Parathyroid adenoma (tissue), 2 donors: ENCODE data around the gene TUSC2.

Experiments
- H2AFZ ChIP-seq: fragments of 300-600 bp; sonication (generic); one replicate; pipeline ENCODE4 v1.7.0; 2017; ENCODE audit warnings: antibody characterized with exemption, mild to moderate bottlenecking
- H3K27ac ChIP-seq: fragments of 300-600 bp; sonication (generic); one replicate; pipeline ENCODE4 v1.7.0; 2017
- H3K27me3 ChIP-seq: fragments of 300-600 bp; sonication (generic); one replicate; pipeline ENCODE4 v1.7.0; 2017; ENCODE audit warnings: low read length; ENCODE audit not compliant: control insufficient read depth, insufficient read depth
- H3K36me3 ChIP-seq: fragments of 300-600 bp; sonication (generic); one replicate; pipeline ENCODE4 v1.7.0; 2017; ENCODE audit warnings: low read length; ENCODE audit not compliant: control insufficient read depth, insufficient read depth
- H3K4me1 ChIP-seq: fragments of 300-600 bp; sonication (generic); one replicate; pipeline ENCODE4 v1.7.0; 2017; ENCODE audit warnings: control low read depth
- H3K4me2 ChIP-seq: fragments of 300-600 bp; sonication (generic); one replicate; pipeline ENCODE4 v1.7.0; 2017; ENCODE audit warnings: low read length
- H3K4me3 ChIP-seq: fragments of 300-600 bp; sonication (generic); one replicate; pipeline ENCODE4 v1.7.0; 2017; ENCODE audit warnings: low read depth, low read length
- H3K79me2 ChIP-seq: fragments of 300-600 bp; sonication (generic); one replicate; pipeline ENCODE4 v1.7.0; 2017; ENCODE audit warnings: control low read depth
- H3K9ac ChIP-seq: fragments of 300-600 bp; sonication (generic); one replicate; pipeline ENCODE4 v1.7.0; 2017; ENCODE audit warnings: mild to moderate bottlenecking
- H3K9me3 ChIP-seq: fragments of 300-600 bp; sonication (generic); one replicate; pipeline ENCODE4 v1.7.0; 2017; ENCODE audit warnings: low read length; ENCODE audit not compliant: control insufficient read depth
- TF ChIP-seq, protein P1 (sequence below): fragments of 300-600 bp; sonication (generic); IDR thresholded peaks from one replicate; pipeline ENCODE4 v1.7.0; 2017; ENCODE audit warnings: antibody characterized with exemption, mild to moderate bottlenecking
- donor health status: primary hyperparathyroidism.

Gene TUSC2

DNA sequence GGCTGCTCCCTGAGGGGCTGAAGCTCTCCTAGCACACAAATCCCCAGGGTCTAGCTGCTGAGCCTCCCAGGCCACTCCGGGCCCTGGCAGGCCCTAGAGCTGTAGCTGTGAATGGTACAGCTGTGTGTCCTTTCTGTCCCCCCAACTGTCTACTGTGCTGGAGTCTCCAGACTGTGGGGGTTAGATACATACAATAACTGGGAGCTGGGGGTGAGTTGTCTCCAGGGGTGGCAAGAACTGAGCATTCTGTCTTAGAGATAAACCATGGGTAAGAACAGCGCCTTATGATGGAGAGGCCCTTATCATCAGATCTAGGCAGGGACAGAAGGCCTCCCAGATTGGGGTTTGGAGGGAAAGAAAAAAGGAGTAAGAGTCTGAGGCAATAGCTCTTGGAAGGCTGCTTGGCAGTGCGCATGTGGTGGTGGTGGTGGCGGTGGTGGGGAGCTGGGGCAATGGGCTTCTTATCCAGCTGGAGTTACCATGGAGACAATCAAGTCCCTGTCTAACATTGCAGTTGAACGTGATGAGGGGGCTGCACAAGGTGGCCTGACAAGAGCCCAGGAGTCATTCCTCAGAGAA, 26.3 kb upstream of the TUSC2 start:
- Histone ChIP-seq H3K36me3 (no peaks in the 10 kb centered on the region), H3K4me1 (peaks cover 52% of the 10 kb centered on the region), H3K27me3 (no peaks in the 10 kb centered on the region)

DNA sequence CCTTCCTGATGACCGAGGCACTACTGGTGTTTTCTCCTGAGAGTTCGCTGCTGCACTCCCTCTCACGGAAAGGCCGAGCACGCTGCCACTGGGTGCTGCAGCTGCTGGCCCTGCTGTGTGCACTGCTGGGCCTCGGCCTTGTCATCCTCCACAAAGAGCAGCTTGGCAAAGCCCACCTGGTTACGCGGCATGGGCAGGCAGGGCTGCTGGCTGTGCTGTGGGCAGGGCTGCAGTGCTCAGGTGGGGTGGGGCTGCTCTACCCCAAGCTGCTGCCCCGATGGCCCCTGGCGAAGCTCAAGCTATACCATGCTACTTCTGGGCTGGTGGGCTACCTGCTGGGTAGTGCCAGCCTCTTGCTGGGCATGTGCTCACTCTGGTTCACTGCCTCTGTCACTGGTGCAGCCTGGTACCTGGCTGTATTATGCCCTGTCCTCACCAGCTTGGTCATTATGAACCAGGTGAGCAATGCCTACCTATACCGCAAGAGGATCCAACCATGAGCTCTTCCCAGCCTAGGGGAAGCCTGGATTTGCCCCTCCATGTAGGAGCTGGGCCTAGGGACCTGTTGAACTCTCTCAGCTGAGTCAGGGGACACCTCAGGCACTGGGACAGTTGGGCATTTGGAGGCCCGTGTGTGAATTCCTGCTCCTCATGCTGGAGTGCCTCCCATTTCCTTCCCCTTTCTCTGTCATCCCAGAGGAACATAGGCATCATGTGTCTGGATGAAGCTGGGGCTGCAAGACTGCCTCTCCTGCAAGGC, 25.4 kb upstream of the TUSC2 start:
- Histone ChIP-seq H3K27ac (no peak overlapping the region), H3K9ac (no peak overlapping the region), H3K9me3 (no peaks in the 10 kb centered on the region), H3K27me3 (no peaks in the 10 kb centered on the region), H3K4me1 (peaks cover 51% of the 10 kb centered on the region), H2AFZ (no peak overlapping the region), H3K4me3 (no peak overlapping the region), H3K4me2 (no peak overlapping the region), H3K36me3 (no peaks in the 10 kb centered on the region), H3K79me2 (peaks cover 41% of the 10 kb centered on the region)
- TF ChIP-seq, protein P1, sequence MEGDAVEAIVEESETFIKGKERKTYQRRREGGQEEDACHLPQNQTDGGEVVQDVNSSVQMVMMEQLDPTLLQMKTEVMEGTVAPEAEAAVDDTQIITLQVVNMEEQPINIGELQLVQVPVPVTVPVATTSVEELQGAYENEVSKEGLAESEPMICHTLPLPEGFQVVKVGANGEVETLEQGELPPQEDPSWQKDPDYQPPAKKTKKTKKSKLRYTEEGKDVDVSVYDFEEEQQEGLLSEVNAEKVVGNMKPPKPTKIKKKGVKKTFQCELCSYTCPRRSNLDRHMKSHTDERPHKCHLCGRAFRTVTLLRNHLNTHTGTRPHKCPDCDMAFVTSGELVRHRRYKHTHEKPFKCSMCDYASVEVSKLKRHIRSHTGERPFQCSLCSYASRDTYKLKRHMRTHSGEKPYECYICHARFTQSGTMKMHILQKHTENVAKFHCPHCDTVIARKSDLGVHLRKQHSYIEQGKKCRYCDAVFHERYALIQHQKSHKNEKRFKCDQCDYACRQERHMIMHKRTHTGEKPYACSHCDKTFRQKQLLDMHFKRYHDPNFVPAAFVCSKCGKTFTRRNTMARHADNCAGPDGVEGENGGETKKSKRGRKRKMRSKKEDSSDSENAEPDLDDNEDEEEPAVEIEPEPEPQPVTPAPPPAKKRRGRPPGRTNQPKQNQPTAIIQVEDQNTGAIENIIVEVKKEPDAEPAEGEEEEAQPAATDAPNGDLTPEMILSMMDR, result no peak

More for the DNA sequence above, 26.3 kb upstream of the TUSC2 start:
- H3K9ac ChIP-seq, result no peak overlapping the region
- no peaks in the 10 kb centered on the region for H3K9me3 ChIP-seq
- TF ChIP-seq, protein P1, result no peak
- H2AFZ ChIP-seq, result no peak overlapping the region
- no peak overlapping the region for H3K4me2 ChIP-seq
- H3K79me2 ChIP-seq, result peaks cover 45% of the 10 kb centered on the region
- no peak overlapping the region for H3K27ac ChIP-seq
- no peak overlapping the region for H3K4me3 ChIP-seq

DNA sequence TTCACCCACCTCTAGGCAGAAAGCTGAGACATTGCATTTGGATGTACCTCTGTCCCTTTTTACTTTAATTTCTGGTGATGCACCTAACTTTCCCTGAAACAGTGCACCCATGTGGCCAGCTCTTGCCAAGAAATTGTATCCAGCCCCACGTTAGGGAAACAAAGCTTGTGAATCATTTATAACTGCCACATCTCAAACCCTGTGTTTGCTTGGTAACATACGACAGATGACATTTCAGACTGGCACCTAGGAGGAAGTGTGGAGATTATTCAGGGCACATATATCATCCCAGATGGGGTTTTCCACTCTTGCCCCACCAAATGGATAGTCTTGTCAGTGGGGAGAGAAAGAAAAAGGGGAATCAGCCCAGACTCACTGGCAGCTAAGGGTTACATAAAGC, 24.8 kb upstream of the TUSC2 start:
- H2AFZ ChIP-seq, result no peak overlapping the region
- H3K4me3 ChIP-seq, result no peak overlapping the region
- TF ChIP-seq, protein P1, result no peak
- no peaks in the 10 kb centered on the region for H3K36me3 ChIP-seq
- H3K79me2 ChIP-seq, result peaks cover 36% of the 10 kb centered on the region
- no peaks in the 10 kb centered on the region for H3K27me3 ChIP-seq
- H3K4me1 ChIP-seq, result peaks cover 45% of the 10 kb centered on the region
- no peaks in the 10 kb centered on the region for H3K9me3 ChIP-seq
- no peak overlapping the region for H3K9ac ChIP-seq
- H3K4me2 ChIP-seq, result no peak overlapping the region
- no peak overlapping the region for H3K27ac ChIP-seq

DNA sequence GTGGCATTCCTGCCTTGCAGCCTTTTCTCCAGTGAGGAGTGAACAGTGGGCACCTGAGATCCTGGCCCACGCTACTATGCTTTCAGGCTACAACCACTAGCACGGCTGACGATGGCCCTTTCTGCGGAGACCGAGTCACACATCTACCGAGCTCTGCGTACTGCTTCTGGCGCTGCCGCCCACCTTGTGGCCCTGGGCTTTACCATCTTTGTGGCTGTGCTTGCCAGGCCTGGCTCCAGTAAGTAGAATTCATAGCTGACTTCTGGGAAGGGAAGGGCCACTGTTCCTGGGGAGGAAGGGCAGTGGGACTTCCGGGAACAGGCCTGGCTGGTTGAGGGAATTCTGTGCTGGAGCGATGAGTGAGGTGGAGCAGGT, 23.3 kb upstream of the TUSC2 start:
- TF ChIP-seq, protein P1, result no peak
- H3K79me2 ChIP-seq, result peaks cover 24% of the 10 kb centered on the region
- H3K4me1 ChIP-seq, result peaks cover 31% of the 10 kb centered on the region
- H3K9me3 ChIP-seq, result no peaks in the 10 kb centered on the region
- H3K4me3 ChIP-seq, result peak overlapping the region; percentile 86
- H2AFZ ChIP-seq, result peak overlapping the region; percentile 91
- H3K4me2 ChIP-seq, result peak overlapping the region; percentile 88
- H3K9ac ChIP-seq, result no peak overlapping the region
- H3K27me3 ChIP-seq, result no peaks in the 10 kb centered on the region
- no peaks in the 10 kb centered on the region for H3K36me3 ChIP-seq
- H3K27ac ChIP-seq, result peak overlapping the region; percentile 94
